GM19099 (cell line): ENCODE measurements around the gene HS3ST4.

ENCODE experiments used
- POLR2A ChIP-seq: IDR thresholded peaks from 3 replicates; pipeline ENCODE4 v1.6.1; 2011; ENCODE audit warnings: low read depth; ENCODE audit not compliant: insufficient read length; ENCODE audit errors: extremely low read depth

The HS3ST4 gene

DNA sequence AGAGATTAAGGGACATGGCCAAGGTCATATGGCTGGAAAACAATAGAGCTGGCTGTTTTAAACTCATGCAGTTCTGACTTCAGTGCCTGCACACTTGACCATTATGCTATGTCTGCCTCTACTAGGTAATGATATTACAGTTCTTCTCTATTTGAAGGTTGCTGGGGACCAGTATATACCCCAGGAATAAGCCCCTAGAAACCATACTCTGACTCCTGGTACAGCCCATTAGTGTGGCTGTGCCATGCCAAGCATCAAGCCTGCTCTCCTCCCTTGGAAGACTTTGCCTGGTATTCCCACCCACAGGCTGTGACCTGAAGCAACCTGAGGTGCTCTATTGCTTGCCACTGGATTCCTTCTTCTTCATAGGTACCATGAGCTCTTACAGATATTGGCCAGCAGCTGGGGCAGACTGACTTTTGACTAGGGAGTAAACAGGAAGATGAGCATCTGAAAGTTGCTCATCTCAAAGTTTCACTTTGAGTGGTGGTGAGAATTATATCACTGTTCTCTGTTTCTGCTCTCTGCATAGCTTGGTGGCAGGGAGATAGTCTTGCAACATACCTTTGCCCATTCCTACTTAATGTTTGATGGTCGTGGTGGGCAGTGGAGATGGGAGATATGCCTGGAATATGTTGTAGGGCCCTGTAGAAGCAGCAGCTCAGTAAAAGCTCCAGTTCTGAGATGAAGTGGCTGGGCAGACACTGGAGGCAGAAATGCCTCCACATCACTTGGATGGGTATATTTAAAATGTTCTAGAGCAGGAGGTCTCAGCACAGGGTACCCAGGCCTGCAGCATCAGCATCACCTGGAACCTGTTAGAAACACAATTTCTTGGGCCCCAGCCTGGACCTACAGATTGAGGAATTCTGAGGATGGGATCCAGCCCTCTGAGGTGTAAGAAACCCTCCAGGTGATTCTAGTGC, 274.7 kb downstream of the HS3ST4 start:
- no peak for TF ChIP-seq POLR2A

DNA sequence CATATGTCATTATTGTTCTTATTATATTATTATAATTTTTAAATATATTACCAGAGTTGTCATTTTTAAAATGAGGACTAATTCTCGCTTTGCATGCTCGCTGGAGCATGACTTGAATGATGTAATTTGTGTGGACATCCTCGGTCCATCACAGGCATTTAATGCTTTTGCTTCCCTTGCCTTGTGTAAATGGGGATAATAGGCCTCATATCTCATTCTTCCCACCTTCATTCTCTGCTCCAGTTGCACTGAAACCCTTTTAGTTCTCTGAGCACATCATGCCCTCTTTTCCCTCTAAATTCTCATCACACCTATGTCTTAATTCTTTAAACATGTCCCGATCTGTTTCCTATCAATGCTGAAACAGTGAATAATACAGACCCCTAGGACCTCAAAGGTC, 285.4 kb downstream of the HS3ST4 start:
- no peak for TF ChIP-seq POLR2A

DNA sequence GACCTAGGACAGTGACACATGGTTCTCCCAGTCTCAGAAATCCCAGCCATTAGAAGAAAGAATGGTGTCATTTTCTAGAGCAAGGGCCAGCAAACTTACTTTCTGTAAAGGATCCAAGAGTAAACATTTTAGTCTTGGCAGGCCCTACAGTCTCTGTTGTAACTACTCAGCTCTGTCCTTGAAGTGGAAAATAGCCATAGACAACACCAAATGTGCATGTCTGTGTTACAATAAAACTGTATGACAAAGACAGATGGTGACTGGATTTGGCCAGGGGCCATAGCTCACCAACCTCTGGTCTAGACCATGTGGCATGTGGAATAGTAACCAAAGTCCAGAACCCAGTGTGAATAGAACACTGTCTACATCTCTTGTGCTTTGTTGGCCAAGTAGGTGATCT, 286.5 kb downstream of the HS3ST4 start:
- no peak for TF ChIP-seq POLR2A

DNA sequence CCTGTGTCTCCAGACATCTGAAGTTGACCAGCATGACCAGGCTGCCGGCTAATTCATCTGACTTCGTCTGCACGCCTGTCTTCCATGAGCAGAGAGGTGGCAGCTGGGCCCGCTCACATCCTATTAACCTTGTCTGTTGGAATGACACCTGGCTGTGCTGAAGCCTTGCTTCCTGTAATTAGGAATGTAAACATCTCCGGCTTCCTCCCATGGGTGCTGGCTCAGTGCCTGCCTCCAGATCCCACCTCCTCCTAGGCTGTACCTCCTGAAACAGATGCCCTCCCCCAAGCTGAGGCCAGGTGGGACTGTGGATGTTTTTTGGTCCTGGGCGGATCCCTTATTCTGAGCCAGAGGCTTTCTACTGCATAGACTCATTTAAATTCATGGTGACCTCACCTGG, 296.3 kb downstream of the HS3ST4 start:
- no peak for TF ChIP-seq POLR2A

DNA sequence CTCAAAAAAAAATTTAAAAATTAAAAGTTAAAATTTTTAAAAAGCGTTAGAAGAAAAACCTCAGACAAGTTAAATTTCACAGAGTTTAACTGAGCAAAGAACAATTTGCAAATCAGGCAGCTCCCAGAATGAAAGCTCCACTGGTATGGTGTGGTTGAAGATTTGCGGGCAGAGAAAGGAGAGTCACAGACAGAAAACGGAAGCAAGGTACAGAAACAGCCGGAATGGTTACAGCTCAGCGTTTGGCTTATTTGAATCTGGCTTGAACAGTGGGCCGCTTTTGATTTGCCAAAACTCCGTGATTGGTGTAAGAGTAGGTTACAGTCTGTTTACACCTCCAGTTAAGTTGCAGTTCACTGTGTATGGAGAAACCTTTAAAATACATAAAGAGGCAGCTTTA, 297.1 kb downstream of the HS3ST4 start:
- no peak for TF ChIP-seq POLR2A

DNA sequence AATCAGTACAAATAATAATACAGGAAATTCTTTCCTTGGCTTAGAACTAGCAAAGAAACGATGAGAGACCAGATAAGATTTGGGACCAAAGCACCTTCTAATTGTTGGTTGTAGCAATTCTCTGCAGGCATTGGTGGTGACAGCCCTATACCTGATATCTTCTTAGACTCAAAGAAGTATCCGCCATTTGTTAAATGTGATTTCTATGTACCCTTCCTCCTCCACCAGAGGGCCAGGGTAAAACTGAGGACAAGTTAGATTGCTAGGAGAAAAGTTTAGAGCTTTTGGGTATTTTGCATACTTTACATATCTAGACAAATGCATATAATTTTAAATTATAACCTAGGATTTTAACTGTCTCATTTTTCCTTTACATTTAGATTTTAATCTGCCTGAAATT, 304.3 kb downstream of the HS3ST4 start:
- no peak for TF ChIP-seq POLR2A

DNA sequence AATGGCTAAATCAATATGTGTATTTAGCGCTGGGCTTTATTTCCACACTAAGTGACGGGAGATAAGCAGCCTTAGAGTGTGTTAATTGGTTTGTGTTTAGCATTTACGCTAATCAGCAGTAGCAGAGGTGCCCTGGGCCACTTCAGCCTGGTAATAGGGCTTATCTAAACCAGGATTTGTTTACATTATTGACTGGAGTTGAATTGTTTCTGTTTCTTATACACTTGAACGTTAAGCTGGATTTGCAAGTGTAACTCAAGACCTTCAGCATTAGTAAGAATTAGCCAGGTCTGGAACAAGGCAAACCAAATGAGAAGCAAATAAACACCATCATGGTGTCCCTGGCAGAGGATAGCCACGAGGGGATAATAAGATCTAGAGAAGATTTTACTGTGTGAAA, 313.6 kb downstream of the HS3ST4 start:
- TF ChIP-seq POLR2A: no peak

DNA sequence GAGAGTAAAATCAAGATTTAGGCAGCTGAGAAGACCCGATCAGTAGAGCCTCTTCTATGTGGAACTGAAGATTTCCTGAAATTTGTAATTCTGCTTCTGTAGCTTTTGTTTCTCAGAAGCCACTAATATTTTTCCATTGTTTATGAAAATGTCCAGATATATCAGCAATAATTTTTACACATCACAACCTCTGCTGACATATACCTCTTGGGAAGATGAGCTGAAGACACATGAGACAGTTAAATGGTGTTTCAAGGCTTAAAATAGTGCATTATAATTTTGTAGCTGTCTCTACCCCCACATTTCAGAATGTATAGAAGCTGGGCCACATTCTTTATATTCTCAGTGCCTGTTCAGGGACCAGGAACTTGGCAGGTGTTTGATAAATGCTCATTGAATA, 320.6 kb downstream of the HS3ST4 start:
- no peak for TF ChIP-seq POLR2A

DNA sequence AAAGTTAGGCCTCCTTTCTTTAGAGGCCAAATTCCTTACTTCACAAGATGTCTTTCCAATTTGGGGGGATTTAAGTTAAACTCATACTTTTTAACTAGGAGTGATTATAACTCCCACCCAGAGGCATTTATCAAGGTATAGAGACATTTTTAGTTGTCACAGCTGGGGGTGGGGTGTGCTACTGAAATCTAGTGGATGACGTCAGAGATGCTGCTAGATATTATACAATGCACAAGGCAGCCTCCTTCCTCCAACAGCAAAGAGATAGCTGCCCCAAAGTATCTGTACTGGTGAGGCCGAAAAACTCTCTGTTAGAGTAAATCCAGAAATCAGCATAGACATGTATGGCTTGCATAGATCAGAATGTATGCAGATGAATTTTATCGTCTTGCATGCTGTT, 324.0 kb downstream of the HS3ST4 start:
- no peak for TF ChIP-seq POLR2A

DNA sequence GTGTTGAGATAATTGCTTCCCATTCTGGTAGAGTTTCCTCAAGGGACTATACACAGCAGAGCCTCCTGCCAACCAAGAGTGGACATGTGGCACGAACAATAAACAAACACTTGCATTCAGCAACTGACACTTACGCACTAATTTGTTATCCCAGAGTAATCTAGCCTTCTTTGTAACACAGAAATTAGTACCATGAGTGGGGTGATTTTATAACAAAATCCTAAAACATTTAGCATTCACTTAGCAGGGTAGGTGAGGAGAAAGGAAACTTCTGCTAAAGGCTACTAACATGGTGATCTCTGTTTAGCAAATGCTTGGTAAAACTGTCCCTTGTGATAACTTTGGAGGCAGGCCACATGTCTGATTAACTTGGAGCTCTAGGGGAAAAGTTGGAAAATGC, 325.2 kb downstream of the HS3ST4 start:
- TF ChIP-seq POLR2A: no peak

DNA sequence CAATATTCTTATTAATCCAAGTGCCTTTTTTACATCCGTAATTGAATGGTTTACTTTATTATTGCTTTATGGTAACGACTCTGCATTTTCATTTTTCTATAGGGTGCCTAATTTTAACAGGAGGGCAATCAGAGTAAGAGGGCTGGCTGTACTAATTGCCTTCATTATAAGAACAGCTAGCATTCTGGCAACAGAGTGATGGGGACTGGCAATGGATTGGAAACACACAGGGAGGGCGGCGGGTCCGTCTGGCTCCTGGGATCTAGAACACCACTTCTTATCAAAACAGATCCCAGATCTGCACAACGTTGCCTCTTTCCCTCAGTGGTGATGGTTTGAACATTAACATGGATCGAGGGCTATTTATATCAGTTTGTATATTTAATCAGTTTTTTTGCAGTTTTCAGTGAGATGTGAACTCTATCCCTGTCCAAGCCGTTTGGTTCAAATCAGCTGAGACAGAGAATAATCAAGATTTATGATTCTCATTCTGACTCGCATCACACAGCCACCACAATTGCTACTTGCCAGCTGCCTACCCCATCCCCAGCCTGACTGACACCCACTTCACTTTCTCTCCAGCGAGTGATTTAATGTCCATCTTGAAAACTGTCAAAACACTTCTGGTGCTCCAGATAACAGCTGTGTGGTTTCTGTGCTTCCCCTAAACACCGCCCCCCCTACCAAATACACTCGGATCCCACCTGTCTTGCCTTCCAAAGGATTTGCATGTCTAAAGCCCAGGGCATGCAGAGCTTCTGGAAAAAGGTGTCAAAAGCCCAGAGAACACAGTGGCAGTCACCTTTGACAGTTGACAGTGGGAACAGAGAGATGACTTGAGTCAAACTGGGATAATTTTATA, 327.9 kb downstream of the HS3ST4 start:
- TF ChIP-seq POLR2A: no peak

DNA sequence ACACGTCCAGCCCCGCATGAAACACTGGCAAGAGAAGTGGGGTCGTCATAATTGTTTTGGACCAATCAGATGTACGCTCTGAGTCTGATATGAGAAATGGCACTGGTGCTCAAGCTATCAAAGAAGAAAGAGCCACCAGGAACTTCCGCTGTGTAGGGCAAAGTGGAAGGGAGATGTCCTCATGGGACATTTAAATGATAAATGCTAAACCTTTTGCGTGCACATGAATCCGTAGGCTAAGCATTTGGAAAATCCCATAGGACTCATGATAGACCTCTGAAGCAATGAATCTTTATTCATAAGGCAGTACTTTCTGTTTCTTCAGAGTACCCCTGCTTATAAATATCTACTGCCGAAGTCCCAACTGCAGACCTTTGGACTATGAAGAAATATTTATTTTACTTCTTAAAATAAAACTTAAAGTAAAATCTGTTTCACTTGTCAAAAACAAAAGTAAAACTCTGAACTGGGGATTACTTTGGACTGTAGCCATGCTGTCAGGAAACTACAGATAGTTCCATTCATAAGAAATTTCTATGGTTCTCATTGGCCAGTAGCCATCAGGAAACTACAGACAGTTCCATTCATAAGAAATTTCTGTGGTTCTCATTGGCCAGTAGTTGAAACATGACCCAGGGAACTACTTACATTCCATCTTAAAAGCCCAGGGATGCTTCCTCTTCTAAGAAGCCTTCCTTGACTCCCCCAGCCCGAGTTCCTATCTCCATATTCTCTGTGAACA, 335.1 kb downstream of the HS3ST4 start:
- TF ChIP-seq POLR2A: no peak

DNA sequence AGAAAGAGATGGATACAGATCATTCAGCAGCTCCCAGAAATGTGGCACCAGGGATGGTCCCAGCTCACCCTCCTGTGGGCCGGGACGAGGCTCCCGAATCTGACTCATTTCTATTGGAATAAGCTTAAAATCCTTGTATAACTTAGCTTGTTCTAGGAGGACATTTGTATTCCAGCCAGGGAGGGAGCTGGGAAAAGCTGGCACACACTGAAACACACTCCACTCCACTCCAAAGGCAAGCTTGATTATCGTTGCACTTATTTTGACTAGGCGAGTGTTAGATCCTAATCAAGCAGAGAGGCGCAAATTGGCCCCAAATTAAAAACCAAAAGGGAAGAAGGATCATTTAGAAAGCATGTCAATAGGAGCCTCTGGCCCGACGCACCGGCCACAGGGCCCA, 339.5 kb downstream of the HS3ST4 start:
- TF ChIP-seq POLR2A: no peak

DNA sequence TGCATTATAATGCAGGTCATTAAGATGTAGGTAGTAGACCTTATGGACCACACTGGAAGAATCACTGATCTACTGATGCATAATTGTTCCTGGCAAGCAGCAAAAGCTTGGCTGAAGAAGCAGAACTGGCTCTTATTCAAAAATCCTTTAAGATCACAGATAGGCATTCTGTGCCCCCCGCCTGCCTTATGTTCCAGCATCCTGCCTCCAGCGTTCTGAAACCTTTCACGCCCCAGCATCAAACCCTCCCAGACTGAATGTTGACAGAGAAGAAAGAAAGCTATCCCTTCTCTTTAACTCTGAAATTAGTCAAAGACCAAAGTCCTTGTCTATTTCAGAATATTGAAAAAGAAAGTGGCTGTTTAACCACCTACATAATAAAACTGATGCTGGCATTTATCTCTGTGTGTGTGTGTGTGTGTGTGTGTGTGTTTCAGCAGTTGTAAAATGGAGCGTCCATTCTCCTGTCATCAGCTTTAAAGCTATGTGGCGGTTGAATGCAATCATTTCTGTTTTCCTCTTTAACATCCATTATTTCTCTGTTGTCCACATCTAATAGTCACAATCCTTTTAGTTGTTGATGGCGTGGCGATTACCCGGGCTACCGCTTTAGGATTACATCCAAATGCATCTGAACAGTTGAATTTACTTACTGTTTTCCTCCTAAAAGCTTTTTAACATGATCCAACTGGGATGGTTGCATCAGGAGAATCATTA, 350.4 kb downstream of the HS3ST4 start:
- no peak for TF ChIP-seq POLR2A

DNA sequence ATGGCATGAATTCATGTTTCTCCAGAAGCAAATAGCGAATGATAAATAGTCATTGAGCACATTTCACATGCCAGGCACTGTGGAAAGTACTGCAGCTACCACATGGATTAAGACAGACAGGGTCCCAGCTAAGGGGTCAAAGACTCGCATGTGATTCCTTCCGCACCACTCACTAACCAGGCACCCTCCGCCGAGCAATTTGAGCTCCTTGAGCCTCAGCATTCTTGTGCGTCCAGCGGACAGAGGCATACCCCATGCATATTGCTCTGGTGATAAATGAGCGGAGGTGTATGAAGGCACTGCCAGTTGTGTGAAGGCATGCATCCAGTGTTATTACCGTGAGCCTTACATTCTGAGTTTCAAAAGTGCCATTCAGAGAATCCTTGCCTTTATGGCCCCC, 358.7 kb downstream of the HS3ST4 start:
- no peak for TF ChIP-seq POLR2A

DNA sequence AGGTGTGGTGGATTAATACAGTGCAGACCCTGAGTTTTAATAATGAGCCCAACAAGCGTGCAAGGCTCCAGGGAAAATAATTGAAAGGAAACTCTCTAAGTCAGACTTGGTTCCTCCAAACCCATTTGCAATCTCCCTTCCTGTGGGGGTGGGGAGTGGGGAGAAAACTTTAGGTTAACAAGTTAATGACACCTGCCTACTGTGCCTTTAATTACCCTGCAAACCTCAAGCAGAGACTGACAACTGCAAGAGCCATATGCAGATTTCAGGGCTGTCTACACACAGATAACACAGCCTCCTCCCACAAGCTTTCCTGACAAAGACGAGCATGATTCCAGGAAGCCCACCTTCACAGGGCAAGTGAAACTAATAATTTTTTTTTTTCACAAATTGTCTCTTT, 359.3 kb downstream of the HS3ST4 start:
- TF ChIP-seq POLR2A: no peak
